SK-N-SH (cell line): ENCODE results near the gene CPA1. TPM values are rescaled to one million over a fixed set of nuclear protein-coding genes. Genes with fewer than 3 reads are reported as not detected.

Experiments used
- CTCF ChIA-PET: fragments of 300-600, 350-600 bp; formaldehyde crosslinking; extraction: SDS; loops from one replicate; lab custom pipeline; 2021; lab: Yijun Ruan, JAX
- POLR2A ChIA-PET: fragments of 350-600 bp; sonication (Branson Sonifier 250); formaldehyde crosslinking; extraction: SDS; loops from one replicate; lab custom pipeline; 2020; ENCODE audit warnings: antibody characterized with exemption, inconsistent platforms; lab: Yijun Ruan, JAX
- DNase-seq: peaks from one replicate; pipeline ENCODE4 v3.0.0; 2012
- H2AFZ ChIP-seq: fragments of 200-600 bp; sonication (generic); 2 replicates; pipeline ENCODE4 v1.8.1; 2016; ENCODE audit warnings: antibody characterized with exemption, mild to moderate bottlenecking, low read depth
- H3F3A ChIP-seq: fragments of 200-600 bp; sonication (generic); replicated peaks from 2 replicates; pipeline ENCODE3; 2016; ENCODE audit warnings: antibody characterized with exemption, mild to moderate bottlenecking; ENCODE audit not compliant: insufficient read depth
- H3K27ac ChIP-seq, 2 experiments: fragments of 200-500 bp in 1 of 2; fragments of 200-600 bp in 1 of 2; sonication (Bioruptor generic) in 1 of 2; sonication (generic), shearing (Covaris generic) in 1 of 2; 2 replicates each; pipeline versions ENCODE4 v1.5.1 to v1.6.1; 2014 to 2016; ENCODE audit warnings: low read depth in 2 of 2, inconsistent platforms in 1 of 2, low read length in 1 of 2, mild to moderate bottlenecking in 1 of 2, mixed read lengths in 1 of 2
- H3K27me3 ChIP-seq: fragments of 200-600 bp; sonication (generic), shearing (Covaris generic); 2 replicates; pipeline ENCODE4 v1.6.1; 2016; ENCODE audit warnings: mixed run types; ENCODE audit not compliant: insufficient read depth
- H3K36me3 ChIP-seq, 2 experiments: fragments of 200-500 bp in 1 of 2; fragments of 200-600 bp in 1 of 2; sonication (Bioruptor generic) in 1 of 2; sonication (generic) in 1 of 2; replicated peaks in 1 of 2; 2 replicates each; pipeline versions ENCODE3 to v1.5.1; 2014 to 2016; ENCODE audit warnings: low read length in 1 of 2, mild to moderate bottlenecking in 1 of 2; ENCODE audit not compliant: insufficient read depth in 2 of 2, control insufficient read depth in 1 of 2
- H3K4me1 ChIP-seq, 2 experiments: fragments of 200-500 bp in 1 of 2; fragments of 200-600 bp in 1 of 2; sonication (Bioruptor generic) in 1 of 2; sonication (generic), shearing (Covaris generic) in 1 of 2; 2 replicates each; pipeline versions ENCODE4 v1.5.1 to v1.6.1; 2014 to 2016; ENCODE audit warnings: low read depth in 1 of 2, low read length in 1 of 2, mixed run types in 1 of 2; ENCODE audit not compliant: insufficient read depth in 2 of 2, control insufficient read depth in 1 of 2
- H3K4me2 ChIP-seq: fragments of 200-600 bp; sonication (generic), shearing (Covaris generic); 2 replicates; pipeline ENCODE4 v1.6.1; 2017; ENCODE audit warnings: mixed run types
- H3K4me3 ChIP-seq, 2 experiments: fragments of 200-500 bp in 1 of 2; fragments of 200-600 bp in 1 of 2; sonication (Bioruptor generic) in 1 of 2; sonication (generic), shearing (Covaris generic) in 1 of 2; 2 replicates each; pipeline versions ENCODE4 v1.5.1 to v1.8.1; 2014 to 2016; ENCODE audit warnings: low read depth in 2 of 2, inconsistent platforms in 1 of 2, low read length in 1 of 2, mild to moderate bottlenecking in 1 of 2, mixed read lengths in 1 of 2, moderate library complexity in 1 of 2
- H3K79me2 ChIP-seq: fragments of 200-600 bp; sonication (generic); 2 replicates; pipeline ENCODE4 v1.8.1; 2017; ENCODE audit warnings: mild to moderate bottlenecking; ENCODE audit not compliant: insufficient read depth
- H3K9ac ChIP-seq: fragments of 200-600 bp; sonication (generic); 2 replicates; pipeline ENCODE4 v1.6.1; 2017; ENCODE audit warnings: mixed run types
- H3K9me2 ChIP-seq: fragments of 200-600 bp; sonication (generic); 2 replicates; pipeline ENCODE4 v1.6.1; 2017; ENCODE audit warnings: mixed run types
- H3K9me3 ChIP-seq: fragments of 200-600 bp; sonication (generic); 2 replicates; pipeline ENCODE4 v1.6.1; 2017; ENCODE audit warnings: mixed run types, mild to moderate bottlenecking, moderate library complexity
- H4K20me1 ChIP-seq: fragments of 200-600 bp; sonication (generic); 2 replicates; pipeline ENCODE4 v1.6.1; 2017; ENCODE audit warnings: mild to moderate bottlenecking, mixed run types; ENCODE audit not compliant: insufficient read depth
- FOXM1 ChIP-seq: IDR thresholded peaks from 2 replicates; pipeline ENCODE4 v1.4.0; 2012; ENCODE audit warnings: low read depth, mild to moderate bottlenecking
- GABPA ChIP-seq: IDR thresholded peaks from 2 replicates; pipeline ENCODE4 v1.4.0; 2012; ENCODE audit warnings: low read depth, mild to moderate bottlenecking
- MEF2A ChIP-seq: IDR thresholded peaks from 2 replicates; pipeline ENCODE4 v1.4.0; 2012; ENCODE audit warnings: low read depth, borderline replicate concordance
- MXI1 ChIP-seq: IDR thresholded peaks from 2 replicates; pipeline ENCODE4 v1.6.1; 2012; ENCODE audit warnings: mild to moderate bottlenecking, low read depth, low read length, improper control_type of control experiment
- NFIC ChIP-seq: IDR thresholded peaks from 2 replicates; pipeline ENCODE4 v1.4.0; 2012; ENCODE audit warnings: borderline replicate concordance
- TCF12 ChIP-seq: IDR thresholded peaks from 2 replicates; pipeline ENCODE4 v1.4.0; 2012
- TEAD4 ChIP-seq: IDR thresholded peaks from 2 replicates; pipeline ENCODE4 v1.4.0; 2012; ENCODE audit warnings: mild to moderate bottlenecking, borderline replicate concordance; ENCODE audit not compliant: insufficient read depth
- WGBS: methylation state at CpG from one replicate; pipeline ENCODE4 v1.1.6; 2017; ENCODE audit warnings: low lambda C conversion rate; 5-methylcytosine and 5-hydroxymethylcytosine counted together
- polyA plus RNA-seq, 3 experiments: library from polyadenylated mRNA; depleted of rRNA; stranded (reverse); fragments of >200 nt; gene quantifications; 2 replicates each; pipeline ENCODE4 v1.2.3, GENCODE V29; 2012
- TF ChIP-seq, protein P1 (sequence below): fragments of 150-350 bp; IDR thresholded peaks from 2 replicates; pipeline ENCODE4 v1.6.1; 2017; ENCODE audit warnings: antibody characterized with exemption, low read length, low read depth, borderline replicate concordance
- TF ChIP-seq, protein P2 (sequence below): IDR thresholded peaks from 2 replicates; pipeline ENCODE4 v1.4.0; 2012; ENCODE audit warnings: low read depth, borderline replicate concordance
- TF ChIP-seq, protein P3 (sequence below): IDR thresholded peaks from 2 replicates; pipeline ENCODE4 v1.4.0; 2012; ENCODE audit warnings: low read depth, borderline replicate concordance
- TF ChIP-seq, protein P4 (sequence below): IDR thresholded peaks from 2 replicates; pipeline ENCODE4; 2012

CPA1 gene
- polyA plus RNA-seq, 1 of the 3 experiments (the other 2 are of a cell fraction): 0.05 TPM

DNA sequence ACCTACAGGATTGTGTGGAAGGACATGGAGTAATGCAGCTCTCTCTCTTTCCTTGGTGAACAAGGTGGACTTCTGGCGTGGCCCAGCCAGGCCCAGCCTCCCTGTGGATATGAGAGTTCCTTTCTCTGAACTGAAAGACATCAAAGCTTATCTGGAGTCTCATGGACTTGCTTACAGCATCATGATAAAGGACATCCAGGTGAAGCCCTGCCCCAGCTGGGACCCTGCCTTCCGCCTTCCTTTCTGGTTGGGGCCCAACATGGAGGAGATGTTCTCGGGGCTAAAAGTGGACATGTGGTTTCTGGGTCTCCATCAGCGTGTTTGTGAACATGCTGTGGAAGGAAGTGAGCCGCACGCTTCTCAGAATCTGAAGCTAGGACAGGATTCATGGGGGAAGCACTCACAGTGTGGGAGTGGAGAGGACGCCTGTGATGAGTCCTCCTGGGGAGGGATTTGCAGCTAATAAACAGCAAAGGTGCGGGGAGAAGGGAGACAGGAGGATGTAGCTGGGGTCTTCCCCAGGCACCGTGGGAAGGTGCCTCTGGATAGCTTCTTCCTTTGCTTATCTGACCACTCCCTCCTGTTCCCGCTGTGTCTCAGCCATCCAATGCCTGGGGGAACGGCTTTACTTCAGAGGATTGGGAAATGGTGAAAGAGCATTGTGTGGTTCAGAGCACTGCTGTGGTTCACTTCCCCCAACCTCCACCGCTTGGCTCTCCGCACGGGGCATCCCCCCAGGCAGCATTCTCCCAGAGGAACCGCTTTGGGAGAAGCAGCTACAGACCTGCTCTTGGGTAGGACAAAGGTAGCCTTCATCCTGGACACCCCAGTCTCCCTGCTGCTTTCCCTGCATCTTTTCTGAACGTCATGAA is 30.1 kb upstream of the CPA1 start (continued):
- no peak for TF ChIP-seq TEAD4
- TF ChIP-seq, protein P1, sequence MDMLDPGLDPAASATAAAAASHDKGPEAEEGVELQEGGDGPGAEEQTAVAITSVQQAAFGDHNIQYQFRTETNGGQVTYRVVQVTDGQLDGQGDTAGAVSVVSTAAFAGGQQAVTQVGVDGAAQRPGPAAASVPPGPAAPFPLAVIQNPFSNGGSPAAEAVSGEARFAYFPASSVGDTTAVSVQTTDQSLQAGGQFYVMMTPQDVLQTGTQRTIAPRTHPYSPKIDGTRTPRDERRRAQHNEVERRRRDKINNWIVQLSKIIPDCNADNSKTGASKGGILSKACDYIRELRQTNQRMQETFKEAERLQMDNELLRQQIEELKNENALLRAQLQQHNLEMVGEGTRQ: no peak
- TF ChIP-seq, protein P2, sequence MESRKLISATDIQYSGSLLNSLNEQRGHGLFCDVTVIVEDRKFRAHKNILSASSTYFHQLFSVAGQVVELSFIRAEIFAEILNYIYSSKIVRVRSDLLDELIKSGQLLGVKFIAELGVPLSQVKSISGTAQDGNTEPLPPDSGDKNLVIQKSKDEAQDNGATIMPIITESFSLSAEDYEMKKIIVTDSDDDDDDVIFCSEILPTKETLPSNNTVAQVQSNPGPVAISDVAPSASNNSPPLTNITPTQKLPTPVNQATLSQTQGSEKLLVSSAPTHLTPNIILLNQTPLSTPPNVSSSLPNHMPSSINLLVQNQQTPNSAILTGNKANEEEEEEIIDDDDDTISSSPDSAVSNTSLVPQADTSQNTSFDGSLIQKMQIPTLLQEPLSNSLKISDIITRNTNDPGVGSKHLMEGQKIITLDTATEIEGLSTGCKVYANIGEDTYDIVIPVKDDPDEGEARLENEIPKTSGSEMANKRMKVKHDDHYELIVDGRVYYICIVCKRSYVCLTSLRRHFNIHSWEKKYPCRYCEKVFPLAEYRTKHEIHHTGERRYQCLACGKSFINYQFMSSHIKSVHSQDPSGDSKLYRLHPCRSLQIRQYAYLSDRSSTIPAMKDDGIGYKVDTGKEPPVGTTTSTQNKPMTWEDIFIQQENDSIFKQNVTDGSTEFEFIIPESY: no peak
- no peak for TF ChIP-seq FOXM1

DNA sequence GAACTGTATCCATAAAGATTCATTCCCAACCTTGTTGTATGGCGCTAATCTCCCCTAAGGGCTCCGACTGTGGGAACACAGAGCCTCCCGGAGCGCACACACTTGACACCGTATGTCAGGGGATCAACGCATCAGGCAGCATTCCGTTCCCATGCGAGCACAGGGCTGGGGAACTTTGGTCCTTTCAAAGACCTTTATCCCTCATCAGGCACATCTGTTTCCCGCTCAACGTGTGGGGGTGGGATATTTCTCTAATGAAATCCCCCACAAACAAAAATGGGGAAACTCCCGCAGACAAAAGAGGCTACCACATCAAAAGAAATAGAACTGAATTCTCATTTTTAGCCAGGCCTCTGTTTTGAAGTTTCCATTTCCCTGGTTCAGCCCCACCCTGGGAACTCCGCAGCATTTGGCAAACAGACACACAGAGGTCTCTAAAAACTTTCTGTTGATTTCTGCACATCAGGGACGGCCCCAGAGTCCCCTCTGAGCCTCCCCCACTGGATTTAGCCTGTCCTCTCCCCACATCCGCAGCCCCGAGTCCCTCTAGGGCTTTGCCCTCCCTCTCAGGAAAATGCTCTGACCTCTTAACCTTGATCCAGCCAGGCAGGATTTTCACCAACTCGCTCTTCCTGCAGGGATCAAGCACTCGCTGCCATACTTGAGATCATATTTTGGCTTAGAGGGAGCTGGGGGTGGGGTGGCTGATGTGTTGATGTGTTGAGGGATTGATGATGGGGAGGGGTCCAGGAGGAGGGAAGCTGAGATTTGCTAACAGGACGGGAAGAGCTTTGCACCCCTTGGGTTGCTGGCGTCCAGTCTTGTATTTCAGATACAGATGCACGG is 29.1 kb upstream of the CPA1 start:
- WGBS: 94% methylated on average over 20 of the region's 20 CpGs
- Histone ChIP-seq H3K27ac (no peak overlapping the region), H2AFZ (no peak overlapping the region), H3K4me2 (no peak overlapping the region)
- no peak for TF ChIP-seq GABPA
- TF ChIP-seq TCF12: no peak
- no peak for TF ChIP-seq MEF2A
- TF ChIP-seq, protein P3, sequence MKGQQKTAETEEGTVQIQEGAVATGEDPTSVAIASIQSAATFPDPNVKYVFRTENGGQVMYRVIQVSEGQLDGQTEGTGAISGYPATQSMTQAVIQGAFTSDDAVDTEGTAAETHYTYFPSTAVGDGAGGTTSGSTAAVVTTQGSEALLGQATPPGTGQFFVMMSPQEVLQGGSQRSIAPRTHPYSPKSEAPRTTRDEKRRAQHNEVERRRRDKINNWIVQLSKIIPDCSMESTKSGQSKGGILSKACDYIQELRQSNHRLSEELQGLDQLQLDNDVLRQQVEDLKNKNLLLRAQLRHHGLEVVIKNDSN: no peak
- TF ChIP-seq NFIC: no peak
- TF ChIP-seq, protein P1: no peak
- TF ChIP-seq, protein P4, sequence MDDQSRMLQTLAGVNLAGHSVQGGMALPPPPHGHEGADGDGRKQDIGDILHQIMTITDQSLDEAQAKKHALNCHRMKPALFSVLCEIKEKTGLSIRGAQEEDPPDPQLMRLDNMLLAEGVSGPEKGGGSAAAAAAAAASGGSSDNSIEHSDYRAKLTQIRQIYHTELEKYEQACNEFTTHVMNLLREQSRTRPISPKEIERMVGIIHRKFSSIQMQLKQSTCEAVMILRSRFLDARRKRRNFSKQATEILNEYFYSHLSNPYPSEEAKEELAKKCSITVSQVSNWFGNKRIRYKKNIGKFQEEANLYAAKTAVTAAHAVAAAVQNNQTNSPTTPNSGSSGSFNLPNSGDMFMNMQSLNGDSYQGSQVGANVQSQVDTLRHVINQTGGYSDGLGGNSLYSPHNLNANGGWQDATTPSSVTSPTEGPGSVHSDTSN: no peak
- TF ChIP-seq MXI1: no peak
- TF ChIP-seq, all 33 proteins: peak for 0
- CTCF ChIA-PET: interaction anchor here (1.0 kb wide), 1 partner anchor 67 kb away, joined by 3 read pairs; no protein-coding TSS in a partner anchor
- no peak overlapping the region for H3K4me3 ChIP-seq
- DNase-seq: peak; percentile 18
- no peaks in the 10 kb centered on the region for H3K9me3 ChIP-seq
- no peaks in the 10 kb centered on the region for H4K20me1 ChIP-seq
- no peaks in the 10 kb centered on the region for H3K9me2 ChIP-seq
- no peaks in the 10 kb centered on the region for H3K79me2 ChIP-seq
- peaks cover 13% of the 10 kb centered on the region for H3F3A ChIP-seq
- H3K9ac ChIP-seq: no peak overlapping the region
- H3K36me3 ChIP-seq: no peaks in the 10 kb centered on the region
- peaks cover 10 to 21% of the 10 kb centered on the region in 2 experiments; a peak in 3 of 4 replicates for H3K4me1 ChIP-seq
- H3K27me3 ChIP-seq: no peaks in the 10 kb centered on the region
- POLR2A ChIA-PET: no interaction called here
